Dermis lymphatic vessel endothelial cell (primary cell): Measurements from ENCODE around the gene C1GALT1C1. TPM values are rescaled to one million over a fixed set of nuclear protein-coding genes. Genes with fewer than 3 reads are reported as not detected.

Experiments used
- total RNA-seq: library from RNA; depleted of rRNA; stranded (reverse); fragments of >200 nt; gene quantifications from 2 replicates; pipeline ENCODE4 v1.2.1, GENCODE V29; 2014

The C1GALT1C1 gene
- total RNA-seq: 59.7 and 63.9 TPM in 2 replicates

GRCh38 chrX:120629667-120630537, at the start of gene C1GALT1C1:
Gene C1GALT1C1, minus strand, starts transcription at chrX:120630054. Its CDS starts 2,888 bp downstream, at chrX:120627166.

GRCh38 chrX:120603707-120604360, 26.0 kb downstream of the C1GALT1C1 start, which contains the start of gene MCTS1:
Gene MCTS1, plus strand, starts transcription at chrX:120604101. Its CDS starts 136 bp downstream, at chrX:120604237.

Other genes starting within 250 kb of the C1GALT1C1 start
- 117 and 137 TPM in 2 replicates for gene LAMP2, start 160.8 kb downstream of the C1GALT1C1 start, total RNA-seq
- gene CUL4B, start 69.1 kb downstream of the C1GALT1C1 start, total RNA-seq: 35.7 and 53.6 TPM in 2 replicates
- 25.2 and 29.3 TPM in 2 replicates for gene MCTS1, start 26.0 kb downstream of the C1GALT1C1 start, total RNA-seq
- not detected in 2 replicates for gene CT47B1, start 245.8 kb upstream of the C1GALT1C1 start, total RNA-seq